ENCODE measurements around the gene MT1H.
"Not testable (repeated sequence)": the region's sequence is repeated elsewhere in the genome, so short reads cannot be mapped to it uniquely, and the experiment has no call there.

The MT1H gene

GRCh38 chr16:56657555-56658326 is 11.9 kb upstream of the MT1H start, which contains the start of gene MT1F:
TSS of gene MT1F (plus strand) at chr16:56657959. CDS start at chr16:56658059, 100 bp downstream.
- Histone ChIP-seq H3K9me3 (ENCODE audit: control insufficient read depth, low read length) (no peaks in the 10 kb centered on the region), H3K4me3 (ENCODE audit: low read length) (peak within 1 kb of the TSS; percentile 80), H3K9ac (ENCODE audit: low read length) (peak within 1 kb of the TSS; percentile 81), H3K27me3 (ENCODE audit: control insufficient read depth, insufficient read depth, low read length) (peaks cover 7% of the 10 kb centered on the region), H3K36me3 (ENCODE audit: control insufficient read depth, insufficient read depth, low read length) (no peaks in the 10 kb centered on the region), H3K4me1 (ENCODE audit: control insufficient read depth, insufficient read depth, low read length) (peaks cover 19% of the 10 kb centered on the region)

- Histone ChIP-seq H3K27me3 (ENCODE audit: control insufficient read depth, insufficient read depth, low read length) (peaks cover 9% of the 10 kb centered on the region), H3K9me3 (ENCODE audit: control insufficient read depth, low read length) (no peaks in the 10 kb centered on the region), H3K36me3 (ENCODE audit: control insufficient read depth, insufficient read depth, low read length) (no peaks in the 10 kb centered on the region), H3K4me1 (ENCODE audit: control insufficient read depth, insufficient read depth, low read length) (peaks cover 19% of the 10 kb centered on the region), H3K9ac (ENCODE audit: low read length) (peak overlapping the region; percentile 81), H3K4me3 (ENCODE audit: low read length) (peak overlapping the region; percentile 80)
These were observed 11.2 kb upstream of the MT1H start for GRCh38 chr16:56658327-56658875.

GRCh38 chr16:56662357-56663354 is 7.0 kb upstream of the MT1H start:
- no peak overlapping the region for H3K4me3 ChIP-seq (ENCODE audit: low read length)
- H3K9ac ChIP-seq (ENCODE audit: low read length): no peak overlapping the region
- H3K9me3 ChIP-seq (ENCODE audit: control insufficient read depth, low read length): no peaks in the 10 kb centered on the region
- H3K36me3 ChIP-seq (ENCODE audit: control insufficient read depth, insufficient read depth, low read length): no peaks in the 10 kb centered on the region
- peaks cover 16% of the 10 kb centered on the region for H3K4me1 ChIP-seq (ENCODE audit: control insufficient read depth, insufficient read depth, low read length)
- H3K27me3 ChIP-seq (ENCODE audit: control insufficient read depth, insufficient read depth, low read length): peaks cover 17% of the 10 kb centered on the region

GRCh38 chr16:56664506-56664905 is 5.1 kb upstream of the MT1H start:
- Histone ChIP-seq H3K4me3 (ENCODE audit: low read length) (no peak overlapping the region), H3K27me3 (ENCODE audit: control insufficient read depth, insufficient read depth, low read length) (peaks cover 33% of the 10 kb centered on the region), H3K9me3 (ENCODE audit: control insufficient read depth, low read length) (no peaks in the 10 kb centered on the region), H3K9ac (ENCODE audit: low read length) (no peak overlapping the region), H3K36me3 (ENCODE audit: control insufficient read depth, insufficient read depth, low read length) (no peaks in the 10 kb centered on the region), H3K4me1 (ENCODE audit: control insufficient read depth, insufficient read depth, low read length) (peaks cover 19% of the 10 kb centered on the region)

- not testable (repeated sequence) for H3K36me3 ChIP-seq (ENCODE audit: control insufficient read depth, insufficient read depth, low read length); H3K9me3 ChIP-seq (ENCODE audit: control insufficient read depth, low read length); H3K4me3 ChIP-seq (ENCODE audit: low read length)
- peaks cover 44% of the 10 kb centered on the region for H3K27me3 ChIP-seq (ENCODE audit: control insufficient read depth, insufficient read depth, low read length)
- peak overlapping the region; percentile 96 for H3K9ac ChIP-seq (ENCODE audit: low read length)
- peaks cover 27% of the 10 kb centered on the region for H3K4me1 ChIP-seq (ENCODE audit: control insufficient read depth, insufficient read depth, low read length)
These were observed 4.0 kb upstream of the MT1H start for GRCh38 chr16:56665286-56666261.

GRCh38 chr16:56667581-56668571 is 1.7 kb upstream of the MT1H start, which contains the start of gene MT1G:
TSS of gene MT1G (minus strand) at chr16:56668065. CDS start at chr16:56667993, 72 bp downstream.
- H3K4me1 ChIP-seq (ENCODE audit: control insufficient read depth, insufficient read depth, low read length): peaks cover 27% of the 10 kb centered on the region
- H3K4me3 ChIP-seq (ENCODE audit: low read length): peak within 1 kb of the TSS; percentile 69
- no peaks in the 10 kb centered on the region for H3K36me3 ChIP-seq (ENCODE audit: control insufficient read depth, insufficient read depth, low read length)
- peak within 1 kb of the TSS; percentile 96 for H3K9ac ChIP-seq (ENCODE audit: low read length)
- no peaks in the 10 kb centered on the region for H3K9me3 ChIP-seq (ENCODE audit: control insufficient read depth, low read length)
- peaks cover 39% of the 10 kb centered on the region for H3K27me3 ChIP-seq (ENCODE audit: control insufficient read depth, insufficient read depth, low read length)

- peaks cover 27% of the 10 kb centered on the region for H3K4me1 ChIP-seq (ENCODE audit: control insufficient read depth, insufficient read depth, low read length)
- H3K27me3 ChIP-seq (ENCODE audit: control insufficient read depth, insufficient read depth, low read length): peaks cover 37% of the 10 kb centered on the region
- peak overlapping the region; percentile 20 for H3K9ac ChIP-seq (ENCODE audit: low read length)
- H3K9me3 ChIP-seq (ENCODE audit: control insufficient read depth, low read length): no peaks in the 10 kb centered on the region
- H3K4me3 ChIP-seq (ENCODE audit: low read length): peak overlapping the region; percentile 70
- H3K36me3 ChIP-seq (ENCODE audit: control insufficient read depth, insufficient read depth, low read length): no peaks in the 10 kb centered on the region
These were observed 416 bp downstream of the MT1H start for GRCh38 chr16:56669840-56670619.

- H3K27me3 ChIP-seq (ENCODE audit: control insufficient read depth, insufficient read depth, low read length): peaks cover 37% of the 10 kb centered on the region
- H3K9ac ChIP-seq (ENCODE audit: low read length): no peak overlapping the region
These were observed 963 bp downstream of the MT1H start for GRCh38 chr16:56670620-56670934.

GRCh38 chr16:56671691-56672090 is 2.1 kb downstream of the MT1H start:
- not testable (repeated sequence) for H3K4me3 ChIP-seq (ENCODE audit: low read length); H3K9me3 ChIP-seq (ENCODE audit: control insufficient read depth, low read length); H3K9ac ChIP-seq (ENCODE audit: low read length); H3K36me3 ChIP-seq (ENCODE audit: control insufficient read depth, insufficient read depth, low read length)
- Histone ChIP-seq H3K4me1 (ENCODE audit: control insufficient read depth, insufficient read depth, low read length) (peaks cover 27% of the 10 kb centered on the region), H3K27me3 (ENCODE audit: control insufficient read depth, insufficient read depth, low read length) (peaks cover 43% of the 10 kb centered on the region)

More at GRCh38 chr16:56670620-56670934, 963 bp downstream of the MT1H start:
- H3K4me3 ChIP-seq (ENCODE audit: low read length): no peak overlapping the region
- H3K36me3 ChIP-seq (ENCODE audit: control insufficient read depth, insufficient read depth, low read length): no peaks in the 10 kb centered on the region
- peaks cover 27% of the 10 kb centered on the region for H3K4me1 ChIP-seq (ENCODE audit: control insufficient read depth, insufficient read depth, low read length)
- H3K9me3 ChIP-seq (ENCODE audit: control insufficient read depth, low read length): no peaks in the 10 kb centered on the region

GRCh38 chr16:56672171-56672570 is 2.6 kb downstream of the MT1H start:
- not testable (repeated sequence) for H3K9me3 ChIP-seq (ENCODE audit: control insufficient read depth, low read length); H3K36me3 ChIP-seq (ENCODE audit: control insufficient read depth, insufficient read depth, low read length); H3K4me3 ChIP-seq (ENCODE audit: low read length); H3K9ac ChIP-seq (ENCODE audit: low read length)
- Histone ChIP-seq H3K27me3 (ENCODE audit: control insufficient read depth, insufficient read depth, low read length) (peaks cover 40% of the 10 kb centered on the region), H3K4me1 (ENCODE audit: control insufficient read depth, insufficient read depth, low read length) (peaks cover 27% of the 10 kb centered on the region)
